ENCODE data around the gene OR1B1.
"Not testable (repeated sequence)": the region's sequence is repeated elsewhere in the genome, so short reads cannot be mapped to it uniquely, and the experiment has no call there.

The OR1B1 gene

GRCh38 chr9:122657527-122657926 lies at the start of gene OR1B1:
Gene OR1B1, minus strand, starts transcription at chr9:122657627.
- DNase-seq (ENCODE audit: low spot score), result no peak

GRCh38 chr9:122695696-122696095 lies 38.3 kb upstream of the OR1B1 start:
- DNase-seq (ENCODE audit: low spot score), result no peak

- no peak for DNase-seq (ENCODE audit: low spot score)
Observed at GRCh38 chr9:122684851-122685250, 27.4 kb upstream of the OR1B1 start.

GRCh38 chr9:122672481-122672880 lies 15.1 kb upstream of the OR1B1 start:
- DNase-seq (ENCODE audit: low spot score), result no peak

GRCh38 chr9:122661416-122661815 lies 4.0 kb upstream of the OR1B1 start, which contains the start of gene OR1L1:
Gene OR1L1, plus strand, starts transcription at chr9:122661716. Its CDS starts 0 bp downstream, at chr9:122661716.
- DNase-seq (ENCODE audit: low spot score), result no peak

GRCh38 chr9:122656378-122656777 lies 1.0 kb downstream of the OR1B1 start:
- no peak for DNase-seq (ENCODE audit: low spot score)

GRCh38 chr9:122642226-122642625 lies 15.2 kb downstream of the OR1B1 start:
- DNase-seq (ENCODE audit: low spot score), result no peak

GRCh38 chr9:122619996-122620395 lies 37.4 kb downstream of the OR1B1 start:
- no peak for DNase-seq (ENCODE audit: low spot score)

- no peak for DNase-seq (ENCODE audit: low spot score)
Observed at GRCh38 chr9:122614362-122614761, 43.1 kb downstream of the OR1B1 start, which contains the start of gene OR1Q1. Gene OR1Q1, plus strand, starts transcription at chr9:122614738. Its CDS starts 0 bp downstream, at chr9:122614738.

- DNase-seq (ENCODE audit: low spot score), result no peak
Observed at GRCh38 chr9:122609804-122610203, 47.6 kb downstream of the OR1B1 start.

GRCh38 chr9:122606587-122606986 lies 50.8 kb downstream of the OR1B1 start:
- DNase-seq (ENCODE audit: low spot score), result no peak

- no peak for DNase-seq (ENCODE audit: low spot score)
Observed at GRCh38 chr9:122605691-122606090, 51.7 kb downstream of the OR1B1 start.

- DNase-seq (ENCODE audit: low spot score), result not testable (repeated sequence)
Observed at GRCh38 chr9:122583284-122583683, 74.1 kb downstream of the OR1B1 start, which contains the start of gene OR1L8. Gene OR1L8, minus strand, starts transcription at chr9:122583384. Its CDS starts 14,907 bp downstream, at chr9:122568477.

- peak; percentile 1 for DNase-seq (ENCODE audit: low spot score)
Observed at GRCh38 chr9:122580360-122580759, 77.1 kb downstream of the OR1B1 start.

GRCh38 chr9:122579874-122580273 lies 77.6 kb downstream of the OR1B1 start:
- no peak for DNase-seq (ENCODE audit: low spot score)
